Central memory CD8-positive, alpha-beta T cell (primary cell): ENCODE results near the gene TNFAIP8L2.

Source experiments
- ATAC-seq: fragments of 150-1000 bp; cut with Tn5 transposase; replicated peaks from 2 replicates; pipeline ENCODE4 v1.10.0; 2022; ENCODE audit warnings: mild to moderate bottlenecking, moderate FRiP score, moderate number of reproducible peaks; ENCODE audit not compliant: poor library complexity, severe bottlenecking; ENCODE audit errors: extremely low read depth
- DNase-seq, 2 donors: peaks; one replicate each; pipeline ENCODE4 v3.0.0; 2021; ENCODE audit warnings: low spot score in 2 of 2
- H3K27ac Mint-ChIP-seq: one replicate; pipeline ENCODE4 v1.8.0; 2022; ENCODE audit warnings: low read depth, mild to moderate bottlenecking, moderate library complexity, mixed read lengths
- H3K27me3 Mint-ChIP-seq: one replicate; pipeline ENCODE4 v1.8.0; 2022; ENCODE audit warnings: mixed read lengths
- H3K36me3 Mint-ChIP-seq: one replicate; pipeline ENCODE4 v1.8.0; 2022; ENCODE audit warnings: mild to moderate bottlenecking, moderate library complexity, mixed read lengths; ENCODE audit not compliant: insufficient read depth
- H3K4me1 Mint-ChIP-seq: one replicate; pipeline ENCODE4 v1.8.0; 2022; ENCODE audit warnings: mixed read lengths
- H3K4me3 Mint-ChIP-seq: one replicate; pipeline ENCODE4 v1.8.0; 2022; ENCODE audit warnings: mild to moderate bottlenecking, moderate library complexity, mixed read lengths
- H3K9me3 Mint-ChIP-seq: one replicate; pipeline ENCODE4 v1.8.0; 2022; ENCODE audit warnings: mixed read lengths

TNFAIP8L2 gene

DNA sequence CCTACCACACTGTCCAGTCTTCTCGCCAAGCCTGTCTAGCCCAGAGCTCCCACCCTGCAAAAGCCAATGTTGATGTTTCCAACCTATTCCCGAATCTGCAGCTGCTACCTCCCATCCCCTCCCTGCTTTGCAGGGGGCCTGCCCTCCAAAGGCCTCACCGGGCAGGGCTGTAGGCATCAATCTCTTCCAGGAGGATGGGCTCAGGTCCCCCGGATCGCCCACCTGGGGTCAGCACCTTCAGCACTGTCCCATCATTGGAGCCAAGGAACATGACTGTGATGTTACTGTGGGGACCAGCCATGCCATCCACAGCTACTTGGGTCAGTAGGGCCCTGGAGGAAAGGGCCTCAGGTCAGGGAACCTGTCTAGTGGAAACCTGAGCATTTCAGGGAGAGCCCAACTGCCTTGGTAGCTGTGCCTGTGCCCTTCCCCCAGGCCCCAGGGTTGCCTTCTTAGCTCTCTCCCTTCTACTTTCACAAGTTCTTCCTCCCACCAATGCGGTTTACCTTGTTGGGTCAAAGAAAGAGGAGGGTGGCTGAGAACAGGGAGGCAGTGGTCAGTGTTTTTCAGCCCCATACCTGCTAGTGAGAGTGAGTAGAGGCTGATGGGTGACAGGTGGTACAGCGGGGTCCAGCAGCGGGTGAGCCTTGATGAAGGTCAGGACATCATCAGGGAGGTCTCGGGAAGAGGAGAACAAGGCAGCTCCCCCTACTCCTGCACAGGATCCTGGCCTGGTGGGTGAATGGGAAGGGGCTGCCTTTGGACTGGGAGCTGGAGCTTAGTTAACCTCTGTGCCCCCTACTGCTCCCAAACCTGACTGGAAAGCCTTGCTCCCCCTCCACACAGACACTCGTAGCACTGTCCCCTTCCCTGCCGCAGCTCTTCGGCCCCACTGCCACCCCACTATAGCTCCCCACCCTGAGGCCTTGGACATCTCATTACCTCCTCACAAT lies 20.7 kb upstream of the TNFAIP8L2 start:
- no peaks in the 10 kb centered on the region for H3K9me3 Mint-ChIP-seq
- ATAC-seq = no peak
- no peaks in the 10 kb centered on the region for H3K27me3 Mint-ChIP-seq
- no peak overlapping the region for H3K27ac Mint-ChIP-seq
- no peak for DNase-seq
- no peaks in the 10 kb centered on the region for H3K36me3 Mint-ChIP-seq
- H3K4me1 Mint-ChIP-seq = no peaks in the 10 kb centered on the region
- H3K4me3 Mint-ChIP-seq = no peak overlapping the region

DNA sequence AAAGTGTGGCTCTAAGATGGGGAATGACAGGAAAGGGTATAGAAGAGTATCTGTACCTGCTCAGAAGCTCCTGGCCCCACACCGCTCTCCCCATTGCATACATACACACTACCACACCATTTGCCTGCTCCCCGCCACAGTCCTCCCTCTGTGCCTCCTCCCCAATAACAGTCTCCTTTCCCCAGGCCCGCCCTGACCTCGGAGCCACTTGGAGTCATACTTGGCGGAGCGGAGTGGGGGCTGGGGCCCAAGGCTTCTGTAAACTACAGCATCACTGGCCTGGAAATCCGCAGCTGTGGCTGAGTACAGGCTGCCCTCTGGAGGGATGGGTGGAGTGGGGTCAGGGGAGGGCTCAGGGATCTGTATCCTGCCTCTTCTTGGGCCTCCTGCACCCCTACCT lies 18.7 kb upstream of the TNFAIP8L2 start:
- H3K4me3 Mint-ChIP-seq = no peak overlapping the region
- no peaks in the 10 kb centered on the region for H3K27me3 Mint-ChIP-seq
- ATAC-seq (no peak), DNase-seq (no peak)
- no peaks in the 10 kb centered on the region for H3K9me3 Mint-ChIP-seq
- no peaks in the 10 kb centered on the region for H3K4me1 Mint-ChIP-seq
- no peaks in the 10 kb centered on the region for H3K36me3 Mint-ChIP-seq
- H3K27ac Mint-ChIP-seq = no peak overlapping the region

DNA sequence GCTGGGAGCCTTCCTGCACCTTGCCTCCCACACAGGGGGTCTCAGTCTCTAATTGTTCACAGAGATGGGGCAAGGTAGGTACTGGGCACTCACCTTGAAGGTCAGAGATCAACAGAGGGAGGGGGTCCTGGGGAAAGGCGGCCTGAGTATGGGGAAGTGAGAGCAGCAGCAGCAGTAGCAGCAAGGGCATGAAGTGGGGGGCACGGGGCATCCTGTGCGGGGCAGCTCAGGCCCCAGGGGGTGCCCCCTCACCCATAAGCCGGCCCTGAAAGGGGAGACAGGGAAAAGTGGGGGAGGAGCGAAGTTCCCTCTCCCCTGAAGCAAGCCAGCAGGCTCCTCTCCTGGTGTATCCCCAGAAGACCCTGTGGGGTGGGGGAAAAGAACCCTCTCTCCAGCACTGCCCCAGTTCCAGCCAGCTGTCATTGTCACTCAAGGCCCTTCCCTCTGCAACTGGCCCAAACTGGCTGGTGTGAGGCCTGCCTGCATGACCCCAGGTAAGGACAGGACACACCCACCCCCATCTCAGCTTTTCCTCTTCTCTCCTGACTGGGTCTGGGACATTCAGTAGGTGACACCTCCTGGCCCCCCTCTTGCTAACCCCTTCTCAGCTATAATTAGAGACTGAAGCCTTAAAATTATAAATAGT lies 13.9 kb upstream of the TNFAIP8L2 start:
- DNase-seq = no peak
- Mint-ChIP-seq H3K4me1 (peaks cover 13% of the 10 kb centered on the region), H3K36me3 (no peaks in the 10 kb centered on the region), H3K9me3 (no peaks in the 10 kb centered on the region), H3K4me3 (no peak overlapping the region), H3K27me3 (no peaks in the 10 kb centered on the region), H3K27ac (no peak overlapping the region)
- no peak for ATAC-seq

DNA sequence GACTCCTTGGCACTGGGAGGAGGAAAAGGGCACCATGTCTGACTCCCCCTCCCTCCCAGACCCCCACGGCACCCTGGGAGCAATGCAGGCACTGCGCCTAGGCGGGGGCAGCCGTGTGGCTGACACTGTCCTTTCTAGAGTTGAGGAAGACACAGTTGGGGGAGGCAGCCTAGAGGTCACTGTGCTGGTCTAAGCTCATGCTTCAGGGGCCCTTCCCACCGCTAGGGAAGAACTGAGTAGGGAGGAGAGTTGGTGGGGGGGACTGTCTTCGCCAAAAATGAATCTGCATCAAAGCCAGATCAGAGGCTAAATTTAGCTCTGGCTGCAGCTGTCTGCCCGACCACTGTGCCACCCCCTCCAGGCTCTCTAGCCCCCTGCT lies 13.4 kb upstream of the TNFAIP8L2 start:
- H3K4me1 Mint-ChIP-seq = peaks cover 13% of the 10 kb centered on the region
- H3K36me3 Mint-ChIP-seq = no peaks in the 10 kb centered on the region

DNA sequence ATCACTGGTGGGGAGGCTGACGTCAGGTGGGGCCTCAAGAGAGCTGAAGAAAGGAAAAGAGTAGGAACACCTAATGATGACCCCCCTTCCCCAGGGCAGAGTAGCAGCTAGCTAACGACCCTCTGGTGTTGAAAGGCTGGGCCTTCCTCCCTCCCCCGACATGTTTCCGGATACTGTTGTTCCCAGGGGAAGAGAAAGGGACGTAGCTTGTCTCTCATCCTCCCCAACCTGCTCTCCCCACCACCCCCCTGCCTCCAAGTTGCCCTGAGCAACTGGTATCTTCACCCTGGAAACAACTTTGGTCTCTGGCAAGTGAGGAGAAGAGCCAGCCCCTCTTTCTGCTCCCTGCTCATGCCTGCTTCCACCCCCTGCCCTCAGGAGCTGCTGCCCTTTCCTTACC lies 12.5 kb upstream of the TNFAIP8L2 start:
- no peaks in the 10 kb centered on the region for H3K27me3 Mint-ChIP-seq
- no peak overlapping the region for H3K4me3 Mint-ChIP-seq
- DNase-seq (no peak), ATAC-seq (no peak)
- H3K27ac Mint-ChIP-seq = no peak overlapping the region
- no peaks in the 10 kb centered on the region for H3K9me3 Mint-ChIP-seq
- H3K4me1 Mint-ChIP-seq = peaks cover 13% of the 10 kb centered on the region
- no peaks in the 10 kb centered on the region for H3K36me3 Mint-ChIP-seq

More for the DNA sequence above, 13.4 kb upstream of the TNFAIP8L2 start:
- H3K9me3 Mint-ChIP-seq = no peaks in the 10 kb centered on the region
- ATAC-seq = no peak
- no peaks in the 10 kb centered on the region for H3K27me3 Mint-ChIP-seq
- DNase-seq = no peak
- no peak overlapping the region for H3K4me3 Mint-ChIP-seq
- no peak overlapping the region for H3K27ac Mint-ChIP-seq

DNA sequence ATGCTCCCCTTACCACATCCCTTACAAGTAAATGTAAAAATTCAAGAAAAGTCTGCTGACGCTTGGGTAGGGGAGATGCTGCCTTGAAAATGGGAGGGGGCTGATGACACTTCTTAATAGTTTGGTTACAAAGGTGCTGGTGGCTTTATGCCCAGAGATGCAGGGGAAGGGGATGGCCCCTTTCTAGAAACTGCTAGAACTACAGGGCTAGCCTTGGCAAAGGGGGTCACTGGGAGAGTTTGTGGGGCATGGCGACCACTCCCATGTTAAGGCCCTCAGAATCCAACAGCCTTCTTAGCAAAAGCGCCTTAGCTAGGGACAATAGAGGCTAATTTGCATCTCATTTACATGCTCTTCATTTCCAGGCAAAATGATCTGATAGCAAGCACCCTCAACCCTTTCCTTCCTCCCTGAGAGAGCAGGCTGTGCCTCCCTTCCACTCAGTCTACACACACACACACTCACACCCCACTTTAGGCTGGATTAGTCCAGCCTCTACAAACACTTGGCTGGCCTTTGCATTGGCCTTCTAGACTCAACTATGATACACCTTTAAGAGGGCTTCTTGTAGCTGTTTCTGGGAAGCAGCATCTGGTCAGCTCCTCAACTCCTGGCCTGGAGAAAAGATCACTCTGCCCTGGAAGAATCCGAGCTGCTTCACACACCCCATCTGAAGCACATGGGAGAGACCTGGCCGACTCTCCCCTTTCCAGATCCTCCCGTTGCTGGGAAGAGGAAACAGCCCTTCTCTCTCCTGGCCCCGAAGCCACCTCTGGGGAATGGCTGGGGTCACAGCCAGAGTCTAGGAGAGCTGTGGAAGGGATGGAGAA lies 11.8 kb upstream of the TNFAIP8L2 start:
- Mint-ChIP-seq H3K4me3 (peak overlapping the region; percentile 93), H3K36me3 (no peaks in the 10 kb centered on the region), H3K27me3 (no peaks in the 10 kb centered on the region), H3K9me3 (no peaks in the 10 kb centered on the region), H3K4me1 (peaks cover 13% of the 10 kb centered on the region), H3K27ac (no peak overlapping the region)
- ATAC-seq (no peak), DNase-seq (no peak)

DNA sequence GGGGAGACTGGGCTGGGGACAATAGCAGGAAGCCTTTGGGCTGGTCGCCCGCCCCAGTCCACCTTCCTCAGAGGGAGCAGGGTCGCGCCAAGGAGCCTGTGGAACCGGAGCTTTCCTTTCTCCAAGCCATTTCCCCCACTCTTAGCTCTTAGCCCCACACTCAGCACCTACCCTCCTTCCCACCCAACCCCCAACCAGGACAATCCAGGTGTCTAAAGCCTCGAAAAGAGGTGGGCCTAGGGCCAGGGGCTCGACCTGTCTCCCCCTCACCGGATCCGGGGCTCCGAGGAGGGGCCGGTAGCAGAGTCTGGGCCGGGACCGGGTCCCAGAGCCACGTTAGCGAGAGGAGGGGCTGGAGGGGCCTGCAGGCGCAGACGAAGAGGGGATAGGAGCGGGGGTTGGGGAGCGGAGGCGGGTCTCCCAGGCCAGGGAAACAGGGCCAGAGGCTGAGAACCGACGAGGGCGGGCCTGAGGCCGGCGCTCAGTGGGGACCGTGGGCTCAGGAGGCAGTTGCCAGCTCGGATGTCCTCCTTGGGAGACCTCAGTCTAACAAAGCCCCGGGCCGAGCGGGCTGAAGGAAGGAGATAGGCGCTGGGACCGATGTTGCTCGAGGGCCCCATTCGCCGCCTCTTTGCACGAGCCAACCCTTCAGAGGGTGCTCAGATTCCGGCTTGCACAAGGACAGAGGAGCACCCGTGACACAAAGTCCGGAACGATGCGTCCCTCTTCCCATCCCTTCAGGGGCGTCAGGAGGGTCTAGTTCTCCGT lies 11.0 kb upstream of the TNFAIP8L2 start:
- Mint-ChIP-seq H3K27me3 (no peaks in the 10 kb centered on the region), H3K27ac (no peak overlapping the region), H3K36me3 (no peaks in the 10 kb centered on the region), H3K9me3 (no peaks in the 10 kb centered on the region), H3K4me1 (peaks cover 13% of the 10 kb centered on the region), H3K4me3 (peak overlapping the region; percentile 93)
- no peak for DNase-seq
- ATAC-seq = peak; percentile 19

DNA sequence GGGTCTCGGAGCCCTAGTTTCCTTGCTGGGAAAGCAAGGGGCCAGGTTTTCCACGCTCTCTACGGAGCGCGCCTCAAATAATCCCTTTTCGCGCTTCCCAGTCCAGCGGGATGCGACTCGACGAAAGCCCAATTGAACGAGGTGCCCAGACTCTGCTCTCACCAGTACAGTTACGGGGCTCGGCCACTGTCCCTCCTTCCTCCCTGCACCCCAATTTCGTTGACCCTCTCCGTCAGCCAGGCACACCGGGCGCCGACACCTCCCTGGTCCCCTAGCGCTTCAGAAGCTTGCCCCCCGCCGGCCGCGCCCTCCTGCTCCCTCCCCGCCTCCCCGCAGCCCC lies 10.4 kb upstream of the TNFAIP8L2 start:
- Mint-ChIP-seq H3K4me1 (peaks cover 13% of the 10 kb centered on the region), H3K27me3 (no peaks in the 10 kb centered on the region), H3K9me3 (no peaks in the 10 kb centered on the region), H3K4me3 (peak overlapping the region; percentile 93), H3K36me3 (no peaks in the 10 kb centered on the region), H3K27ac (peak overlapping the region; percentile 92)
- ATAC-seq (peak; percentile 2), DNase-seq (no peak)

DNA sequence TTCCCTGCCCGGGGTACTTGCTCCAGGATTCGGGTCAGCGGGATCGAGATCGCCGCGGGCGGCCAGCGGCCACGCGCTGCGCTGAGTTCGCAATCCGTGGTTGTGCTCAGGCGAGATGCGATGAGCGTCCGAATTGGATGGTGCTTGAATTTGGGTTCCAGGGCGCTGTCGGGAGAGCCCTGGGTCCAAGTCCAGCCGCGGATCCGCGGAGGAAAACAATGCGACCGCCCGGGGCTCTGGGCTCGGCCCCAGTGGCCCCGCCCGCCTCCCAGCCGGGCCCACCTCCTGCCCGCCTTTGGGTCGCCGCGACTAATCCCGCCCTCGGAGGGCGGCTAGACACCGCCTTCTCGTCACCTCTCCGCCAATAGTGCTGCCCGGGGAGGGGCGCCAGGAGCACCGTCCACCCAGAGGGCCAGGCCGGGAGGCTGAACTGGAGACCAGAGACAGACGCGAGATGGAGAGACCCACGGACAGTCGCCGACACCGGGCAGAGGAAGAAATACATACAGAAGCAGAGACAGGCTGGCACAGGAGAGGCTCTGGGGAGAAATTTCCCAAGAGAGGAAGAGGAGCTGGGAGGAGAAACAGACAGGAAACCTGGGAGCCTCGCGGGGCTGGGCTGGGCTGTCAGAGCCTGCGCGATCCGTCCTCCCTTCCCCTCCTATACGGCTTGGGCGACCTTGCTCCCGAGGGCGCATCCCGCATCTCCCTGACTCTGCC lies 9.9 kb upstream of the TNFAIP8L2 start, which contains the start of gene SEMA6C:
SEMA6C (minus strand) TSS at position 220 of the 720 bp plus-strand sequence. CDS start 4,010 bp downstream, outside the sequence.
- Mint-ChIP-seq H3K36me3 (no peaks in the 10 kb centered on the region), H3K9me3 (no peaks in the 10 kb centered on the region), H3K4me1 (peaks cover 13% of the 10 kb centered on the region), H3K4me3 (peak within 1 kb of the TSS; percentile 93), H3K27ac (peak within 1 kb of the TSS; percentile 92), H3K27me3 (no peaks in the 10 kb centered on the region)
- DNase-seq = peak; percentile 73
- peak; percentile 100 for ATAC-seq

DNA sequence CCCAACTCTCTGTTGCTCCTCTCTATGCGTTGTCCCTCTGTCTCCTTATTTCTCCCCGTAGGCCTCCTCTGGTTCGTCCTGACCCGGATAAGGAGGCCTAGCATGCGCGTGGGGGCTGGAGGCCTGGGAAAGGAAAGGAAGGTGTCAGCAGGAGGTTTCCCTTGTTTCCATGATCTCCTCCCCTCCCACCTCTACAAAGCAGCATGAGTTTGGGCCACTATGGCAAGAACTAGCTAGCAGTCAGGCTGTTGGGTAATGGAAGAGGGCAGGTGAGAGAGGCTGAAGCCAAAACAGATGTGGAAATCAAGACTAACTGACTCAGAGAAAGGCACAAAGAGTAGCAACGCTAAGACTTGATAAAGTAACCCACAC lies 9.3 kb upstream of the TNFAIP8L2 start:
- no peak for DNase-seq
- H3K27me3 Mint-ChIP-seq = no peaks in the 10 kb centered on the region
- no peaks in the 10 kb centered on the region for H3K36me3 Mint-ChIP-seq
- ATAC-seq = no peak
- H3K27ac Mint-ChIP-seq = peak overlapping the region; percentile 92
- H3K4me3 Mint-ChIP-seq = peak overlapping the region; percentile 93
- peaks cover 13% of the 10 kb centered on the region for H3K4me1 Mint-ChIP-seq
- H3K9me3 Mint-ChIP-seq = no peaks in the 10 kb centered on the region

DNA sequence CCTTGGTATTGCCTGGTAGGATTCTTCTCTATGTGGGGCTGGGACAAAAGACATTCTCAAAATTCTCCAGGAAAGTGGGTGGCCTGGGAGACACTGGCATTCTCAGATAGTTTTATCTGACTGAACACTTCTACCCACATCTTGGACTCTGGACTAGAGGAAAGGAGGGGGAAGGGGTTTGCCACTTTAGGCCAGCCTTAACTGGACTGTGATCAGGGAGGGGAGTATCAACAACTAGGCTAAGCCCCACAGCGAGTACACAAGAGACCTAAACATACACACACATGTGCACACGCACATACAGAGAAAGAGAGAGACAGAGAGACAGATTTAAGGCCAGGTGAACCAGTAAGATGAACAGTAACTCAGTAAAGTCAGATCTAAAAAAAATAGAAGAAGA lies 8.8 kb upstream of the TNFAIP8L2 start:
- DNase-seq = no peak
- Mint-ChIP-seq H3K9me3 (no peaks in the 10 kb centered on the region), H3K4me3 (peak overlapping the region; percentile 93), H3K27me3 (no peaks in the 10 kb centered on the region), H3K36me3 (no peaks in the 10 kb centered on the region), H3K27ac (no peak overlapping the region), H3K4me1 (peaks cover 13% of the 10 kb centered on the region)
- ATAC-seq = no peak
